ENCODE data around the gene ATP5MG. TPM values are rescaled to one million over a fixed set of nuclear protein-coding genes. Genes with fewer than 3 reads are reported as not detected.

Gene ATP5MG
- polyA plus RNA-seq, 3 donors, result 257 to 688 (median 648) TPM

- Histone ChIP-seq H3K4me2 (replicated peaks; ENCODE audit: extremely low read depth, low read length, poor library complexity, severe bottlenecking) (no peak overlapping the region), H3K36me3 (replicated peaks in 1 of 2; ENCODE audit: control insufficient read depth in 1 of 2, insufficient read depth in 2 of 2, low read length in 2 of 2) (peaks cover 100% of the 10 kb centered on the region in 2 donors), H3K9ac (ENCODE audit: insufficient read depth, low read length, poor library complexity, severe bottlenecking) (no peak overlapping the region), H3K4me3 (replicated peaks in 1 of 3; ENCODE audit: low read depth in 2 of 3, low read length in 3 of 3) (no peak overlapping the region), H3K4me1 (ENCODE audit: control insufficient read depth in 1 of 2, insufficient read depth in 2 of 2, low read length in 2 of 2) (no peaks in the 10 kb centered on the region), H3K9me3 (replicated peaks in 1 of 2; ENCODE audit: control insufficient read depth in 1 of 2, insufficient read depth in 1 of 2, low read length in 2 of 2) (no peaks in the 10 kb centered on the region), H3K27ac (ENCODE audit: low read depth in 1 of 2, low read length in 2 of 2) (no peak overlapping the region), H4K20me1 (ENCODE audit: insufficient read depth, low read length) (no peaks in the 10 kb centered on the region), H2AFZ (ENCODE audit: insufficient read depth, low read depth, low read length, poor library complexity, severe bottlenecking) (no peak overlapping the region), H3K27me3 (ENCODE audit: control insufficient read depth in 2 of 2, insufficient read depth in 2 of 2, low read length in 2 of 2) (no peaks in the 10 kb centered on the region), H3K79me2 (ENCODE audit: insufficient read depth, low read length) (no peaks in the 10 kb centered on the region)
- no peak overlapping the region for H3K4me3 Mint-ChIP-seq
- H3K9me3 Mint-ChIP-seq, result no peaks in the 10 kb centered on the region
- no peaks in the 10 kb centered on the region for H3K4me1 Mint-ChIP-seq
- WGBS (ENCODE audit: insufficient coverage), result no CpG with 5 or more reads among the region's 3 CpGs
- peaks cover 89 to 93% of the 10 kb centered on the region in 2 donors for H3K36me3 Mint-ChIP-seq
- intact Hi-C loops (cut with micrococcal nuclease), result loop anchor here in 1 of 2 donors (5.0 kb wide), 1 partner anchor 114 kb away; no protein-coding TSS in a partner anchor
- DNase-seq, result no peak
- TF ChIP-seq, protein P1, sequence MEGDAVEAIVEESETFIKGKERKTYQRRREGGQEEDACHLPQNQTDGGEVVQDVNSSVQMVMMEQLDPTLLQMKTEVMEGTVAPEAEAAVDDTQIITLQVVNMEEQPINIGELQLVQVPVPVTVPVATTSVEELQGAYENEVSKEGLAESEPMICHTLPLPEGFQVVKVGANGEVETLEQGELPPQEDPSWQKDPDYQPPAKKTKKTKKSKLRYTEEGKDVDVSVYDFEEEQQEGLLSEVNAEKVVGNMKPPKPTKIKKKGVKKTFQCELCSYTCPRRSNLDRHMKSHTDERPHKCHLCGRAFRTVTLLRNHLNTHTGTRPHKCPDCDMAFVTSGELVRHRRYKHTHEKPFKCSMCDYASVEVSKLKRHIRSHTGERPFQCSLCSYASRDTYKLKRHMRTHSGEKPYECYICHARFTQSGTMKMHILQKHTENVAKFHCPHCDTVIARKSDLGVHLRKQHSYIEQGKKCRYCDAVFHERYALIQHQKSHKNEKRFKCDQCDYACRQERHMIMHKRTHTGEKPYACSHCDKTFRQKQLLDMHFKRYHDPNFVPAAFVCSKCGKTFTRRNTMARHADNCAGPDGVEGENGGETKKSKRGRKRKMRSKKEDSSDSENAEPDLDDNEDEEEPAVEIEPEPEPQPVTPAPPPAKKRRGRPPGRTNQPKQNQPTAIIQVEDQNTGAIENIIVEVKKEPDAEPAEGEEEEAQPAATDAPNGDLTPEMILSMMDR (IDR thresholded peaks at IDR 0.05), result no peak
- H3K27me3 Mint-ChIP-seq (ENCODE audit: low read depth in 3 of 3), result peaks cover 0 to 2% (median 1%) of the 10 kb centered on the region in 3 donors
- H3K27ac Mint-ChIP-seq, result no peak overlapping the region
Observed at GRCh38 chr11:118383657-118384056, 17.7 kb upstream of the ATP5MG start.

- intact Hi-C loops (cut with micrococcal nuclease), result loop anchor here in 1 of 2 donors (5.0 kb wide), 1 partner anchor 91 kb away; no protein-coding TSS in a partner anchor
Observed at GRCh38 chr11:118396097-118396501, 5.3 kb upstream of the ATP5MG start.

More at GRCh38 chr11:118396097-118396501, 5.3 kb upstream of the ATP5MG start:
- H3K4me3 ChIP-seq (replicated peaks in 1 of 3; ENCODE audit: low read depth in 2 of 3, low read length in 3 of 3), result no peak overlapping the region
- no peak overlapping the region for H3K4me2 ChIP-seq (replicated peaks; ENCODE audit: extremely low read depth, low read length, poor library complexity, severe bottlenecking)
- peaks cover 63 to 88% of the 10 kb centered on the region in 2 donors for H3K36me3 ChIP-seq (replicated peaks in 1 of 2; ENCODE audit: control insufficient read depth in 1 of 2, insufficient read depth in 2 of 2, low read length in 2 of 2)
- no peak overlapping the region for H2AFZ ChIP-seq (ENCODE audit: insufficient read depth, low read depth, low read length, poor library complexity, severe bottlenecking)
- peaks cover 5 to 7% of the 10 kb centered on the region in 2 donors for H3K4me1 ChIP-seq (ENCODE audit: control insufficient read depth in 1 of 2, insufficient read depth in 2 of 2, low read length in 2 of 2)
- Mint-ChIP-seq H3K4me1 (peaks cover 8% of the 10 kb centered on the region), H3K27ac (peak overlapping the region in 2 of 7 donors; percentile 3 to 55), H3K9me3 (no peaks in the 10 kb centered on the region), H3K27me3 (ENCODE audit: low read depth in 3 of 3) (peaks cover 0 to 3% (median 0%) of the 10 kb centered on the region in 3 donors), H3K36me3 (peaks cover 56 to 66% of the 10 kb centered on the region in 2 donors), H3K4me3 (no peak overlapping the region)
- H3K79me2 ChIP-seq (ENCODE audit: insufficient read depth, low read length), result no peaks in the 10 kb centered on the region
- H3K27me3 ChIP-seq (ENCODE audit: control insufficient read depth in 2 of 2, insufficient read depth in 2 of 2, low read length in 2 of 2), result no peaks in the 10 kb centered on the region
- TF ChIP-seq, protein P1 (IDR thresholded peaks at IDR 0.05), result no peak
- no peaks in the 10 kb centered on the region for H4K20me1 ChIP-seq (ENCODE audit: insufficient read depth, low read length)
- no peak overlapping the region for H3K27ac ChIP-seq (ENCODE audit: low read depth in 1 of 2, low read length in 2 of 2)
- no CpG with 5 or more reads among the region's 6 CpGs for WGBS (ENCODE audit: insufficient coverage)
- no peak for DNase-seq
- H3K9me3 ChIP-seq (replicated peaks in 1 of 2; ENCODE audit: control insufficient read depth in 1 of 2, insufficient read depth in 1 of 2, low read length in 2 of 2), result no peaks in the 10 kb centered on the region
- H3K9ac ChIP-seq (ENCODE audit: insufficient read depth, low read length, poor library complexity, severe bottlenecking), result no peak overlapping the region
